ENCODE results near the gene ZC3H7B.

The ZC3H7B gene

DNA sequence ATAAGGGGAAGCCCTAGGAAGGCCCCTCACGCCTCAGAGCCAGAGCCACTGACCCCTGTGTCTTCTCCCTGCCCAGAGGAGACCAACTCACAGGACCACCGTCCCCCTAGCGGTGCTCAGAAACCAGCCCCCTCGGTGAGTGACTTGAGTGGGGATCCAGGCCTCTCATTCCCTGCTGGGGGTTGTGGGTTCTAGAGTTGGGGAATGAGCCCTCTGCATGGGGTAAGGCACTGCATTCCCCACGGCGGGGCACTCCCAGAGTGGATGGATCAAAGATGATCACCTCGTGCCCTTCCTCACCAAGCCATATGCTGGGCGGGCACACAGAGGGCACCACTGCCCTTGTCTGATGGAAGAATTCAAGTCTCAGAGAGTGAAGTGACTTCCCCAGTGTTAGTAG, 39.7 kb downstream of the ZC3H7B start:
- Histone ChIP-seq H3K27me3 (ENCODE audit: insufficient read depth, low read length) (no peaks in the 10 kb centered on the region), H2AFZ (ENCODE audit: low read depth, low read length) (no peak overlapping the region), H3K36me3 (ENCODE audit: insufficient read depth, low read length) (peaks cover 58% of the 10 kb centered on the region), H3K4me1 (ENCODE audit: insufficient read depth, low read length) (no peaks in the 10 kb centered on the region), H3K9me3 (ENCODE audit: low read length) (no peaks in the 10 kb centered on the region), H3K4me3 (ENCODE audit: low read length) (no peak overlapping the region)

DNA sequence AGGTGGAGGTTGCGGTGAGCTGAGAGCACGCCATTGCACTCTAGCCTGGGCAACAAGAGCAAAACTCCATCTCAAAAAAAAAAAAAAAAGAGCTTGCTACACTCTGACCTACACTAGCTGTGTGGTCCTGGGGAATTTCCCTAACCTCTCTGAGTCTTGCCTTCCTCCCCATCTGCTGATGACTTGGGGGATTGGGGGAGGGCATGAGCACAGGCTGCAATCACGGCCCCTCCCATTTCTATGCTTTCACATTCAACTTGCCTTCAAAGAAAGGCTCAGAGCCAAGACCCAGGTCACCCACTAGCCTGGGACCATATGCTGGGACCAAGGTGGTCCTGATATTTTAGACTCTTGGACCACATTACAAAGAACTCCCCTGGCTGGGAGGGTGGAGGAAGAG, 40.7 kb downstream of the ZC3H7B start:
- no peaks in the 10 kb centered on the region for H3K4me1 ChIP-seq (ENCODE audit: insufficient read depth, low read length)
- H3K36me3 ChIP-seq (ENCODE audit: insufficient read depth, low read length) = peaks cover 65% of the 10 kb centered on the region
- H3K4me3 ChIP-seq (ENCODE audit: low read length) = no peak overlapping the region
- H3K9me3 ChIP-seq (ENCODE audit: low read length) = no peaks in the 10 kb centered on the region
- no peak overlapping the region for H2AFZ ChIP-seq (ENCODE audit: low read depth, low read length)
- H3K27me3 ChIP-seq (ENCODE audit: insufficient read depth, low read length) = no peaks in the 10 kb centered on the region

GRCh38 chr22:41343300-41343699, 42.0 kb downstream of the ZC3H7B start:
- Histone ChIP-seq H2AFZ (ENCODE audit: low read depth, low read length) (no peak overlapping the region), H3K4me1 (ENCODE audit: insufficient read depth, low read length) (no peaks in the 10 kb centered on the region), H3K9me3 (ENCODE audit: low read length) (no peaks in the 10 kb centered on the region), H3K27me3 (ENCODE audit: insufficient read depth, low read length) (no peaks in the 10 kb centered on the region), H3K36me3 (ENCODE audit: insufficient read depth, low read length) (peaks cover 77% of the 10 kb centered on the region), H3K4me3 (ENCODE audit: low read length) (no peak overlapping the region)

GRCh38 chr22:41343717-41344116, 42.4 kb downstream of the ZC3H7B start:
- H2AFZ ChIP-seq (ENCODE audit: low read depth, low read length) = no peak overlapping the region
- no peaks in the 10 kb centered on the region for H3K4me1 ChIP-seq (ENCODE audit: insufficient read depth, low read length)
- peaks cover 80% of the 10 kb centered on the region for H3K36me3 ChIP-seq (ENCODE audit: insufficient read depth, low read length)
- H3K27me3 ChIP-seq (ENCODE audit: insufficient read depth, low read length) = no peaks in the 10 kb centered on the region
- H3K9me3 ChIP-seq (ENCODE audit: low read length) = no peaks in the 10 kb centered on the region
- H3K4me3 ChIP-seq (ENCODE audit: low read length) = no peak overlapping the region

DNA sequence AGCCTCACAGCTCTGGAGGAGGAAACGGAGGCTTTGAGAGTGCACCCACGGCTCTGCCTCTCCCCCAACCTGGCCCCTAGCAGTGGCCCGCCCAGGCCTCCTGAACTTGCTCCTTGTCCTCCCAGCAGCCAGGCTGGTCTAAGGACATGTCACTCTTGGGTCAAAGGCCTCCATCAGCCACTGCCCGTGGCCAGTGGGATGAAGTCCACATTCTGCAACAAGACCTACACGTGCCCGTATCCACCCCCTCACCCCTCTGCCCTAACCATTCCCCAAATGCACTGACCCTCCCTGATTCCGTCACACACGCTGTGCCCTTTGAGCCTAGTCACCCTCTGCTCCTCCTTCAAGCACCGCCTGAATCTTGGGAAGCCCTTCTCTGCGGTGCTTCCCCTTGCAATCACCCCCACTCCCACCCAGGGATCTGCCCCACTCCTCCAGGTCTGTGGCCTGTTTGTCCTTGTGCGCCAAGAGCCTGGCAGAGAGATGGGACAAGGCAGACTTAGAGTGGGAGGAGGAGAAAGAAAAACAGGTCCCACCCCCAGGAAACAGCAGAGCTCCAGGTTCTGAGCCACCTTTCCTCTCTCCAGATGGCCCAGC, 43.0 kb downstream of the ZC3H7B start:
- Histone ChIP-seq H3K36me3 (ENCODE audit: insufficient read depth, low read length) (peaks cover 81% of the 10 kb centered on the region), H3K27me3 (ENCODE audit: insufficient read depth, low read length) (no peaks in the 10 kb centered on the region), H3K9me3 (ENCODE audit: low read length) (no peaks in the 10 kb centered on the region), H3K4me3 (ENCODE audit: low read length) (no peak overlapping the region), H2AFZ (ENCODE audit: low read depth, low read length) (no peak overlapping the region), H3K4me1 (ENCODE audit: insufficient read depth, low read length) (no peaks in the 10 kb centered on the region)

- no peaks in the 10 kb centered on the region for H3K27me3 ChIP-seq (ENCODE audit: insufficient read depth, low read length)
- peaks cover 82% of the 10 kb centered on the region for H3K36me3 ChIP-seq (ENCODE audit: insufficient read depth, low read length)
- no peaks in the 10 kb centered on the region for H3K4me1 ChIP-seq (ENCODE audit: insufficient read depth, low read length)
- no peaks in the 10 kb centered on the region for H3K9me3 ChIP-seq (ENCODE audit: low read length)
- no peak overlapping the region for H2AFZ ChIP-seq (ENCODE audit: low read depth, low read length)
- H3K4me3 ChIP-seq (ENCODE audit: low read length) = no peak overlapping the region
Measured at GRCh38 chr22:41345807-41346335, 44.5 kb downstream of the ZC3H7B start.

GRCh38 chr22:41347066-41347859, 45.9 kb downstream of the ZC3H7B start:
- H3K4me1 ChIP-seq (ENCODE audit: insufficient read depth, low read length) = no peaks in the 10 kb centered on the region
- peaks cover 89% of the 10 kb centered on the region for H3K36me3 ChIP-seq (ENCODE audit: insufficient read depth, low read length)
- H3K9me3 ChIP-seq (ENCODE audit: low read length) = no peaks in the 10 kb centered on the region
- no peak overlapping the region for H2AFZ ChIP-seq (ENCODE audit: low read depth, low read length)
- H3K27me3 ChIP-seq (ENCODE audit: insufficient read depth, low read length) = no peaks in the 10 kb centered on the region
- H3K4me3 ChIP-seq (ENCODE audit: low read length) = no peak overlapping the region

DNA sequence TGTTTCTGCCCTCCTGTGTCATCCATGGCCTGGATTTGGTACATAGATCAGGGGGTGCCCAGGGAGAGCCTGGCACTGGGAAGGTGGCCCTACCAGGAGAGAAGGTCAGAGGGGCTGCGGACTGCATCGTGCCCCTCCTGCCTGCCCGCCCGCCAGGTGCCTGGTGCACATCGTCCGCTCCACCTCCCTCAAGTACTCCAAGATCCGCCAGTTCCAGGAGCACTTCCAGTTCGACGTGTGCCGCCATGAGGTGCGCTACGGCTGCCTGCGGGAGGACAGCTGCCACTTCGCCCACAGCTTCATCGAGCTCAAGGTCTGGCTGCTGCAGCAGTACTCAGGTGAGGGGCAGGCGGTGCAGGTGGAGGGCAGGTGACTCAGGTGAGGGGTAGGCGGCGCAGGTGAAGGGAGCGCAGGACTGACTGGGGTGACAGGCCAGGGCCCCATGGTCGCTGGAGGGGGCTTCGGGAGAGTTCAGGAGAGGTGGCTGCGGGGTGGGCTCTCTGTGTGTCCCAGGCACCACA, 47.7 kb downstream of the ZC3H7B start:
- no peaks in the 10 kb centered on the region for H3K9me3 ChIP-seq (ENCODE audit: low read length)
- no peaks in the 10 kb centered on the region for H3K27me3 ChIP-seq (ENCODE audit: insufficient read depth, low read length)
- H2AFZ ChIP-seq (ENCODE audit: low read depth, low read length) = no peak overlapping the region
- peaks cover 84% of the 10 kb centered on the region for H3K36me3 ChIP-seq (ENCODE audit: insufficient read depth, low read length)
- no peaks in the 10 kb centered on the region for H3K4me1 ChIP-seq (ENCODE audit: insufficient read depth, low read length)
- no peak overlapping the region for H3K4me3 ChIP-seq (ENCODE audit: low read length)

GRCh38 chr22:41350087-41350486, 48.8 kb downstream of the ZC3H7B start:
- Histone ChIP-seq H3K4me1 (ENCODE audit: insufficient read depth, low read length) (no peaks in the 10 kb centered on the region), H3K9me3 (ENCODE audit: low read length) (no peaks in the 10 kb centered on the region), H3K27me3 (ENCODE audit: insufficient read depth, low read length) (no peaks in the 10 kb centered on the region), H3K36me3 (ENCODE audit: insufficient read depth, low read length) (peaks cover 84% of the 10 kb centered on the region), H2AFZ (ENCODE audit: low read depth, low read length) (no peak overlapping the region), H3K4me3 (ENCODE audit: low read length) (no peak overlapping the region)

DNA sequence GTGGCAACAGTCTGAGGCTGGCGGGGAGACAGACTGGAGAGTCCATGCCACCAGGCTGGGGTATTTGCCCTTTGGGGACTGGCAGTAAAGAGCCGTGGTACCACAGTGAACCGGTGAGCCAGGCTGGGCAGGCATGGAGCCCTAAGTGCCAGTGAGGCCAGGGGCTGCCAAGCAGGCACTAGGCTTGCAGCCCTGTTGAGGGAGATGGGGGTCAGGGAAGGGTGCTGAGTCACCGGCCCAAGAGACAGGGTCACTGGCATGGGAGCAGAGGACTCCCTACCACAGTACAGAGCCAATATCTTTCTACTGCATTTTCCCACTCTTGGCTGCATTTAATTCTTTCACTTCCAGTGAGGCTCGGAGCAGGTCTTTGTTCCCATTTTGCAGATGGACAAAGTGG, 49.7 kb downstream of the ZC3H7B start:
- no peaks in the 10 kb centered on the region for H3K27me3 ChIP-seq (ENCODE audit: insufficient read depth, low read length)
- no peaks in the 10 kb centered on the region for H3K9me3 ChIP-seq (ENCODE audit: low read length)
- no peak overlapping the region for H2AFZ ChIP-seq (ENCODE audit: low read depth, low read length)
- H3K4me3 ChIP-seq (ENCODE audit: low read length) = no peak overlapping the region
- peaks cover 88% of the 10 kb centered on the region for H3K36me3 ChIP-seq (ENCODE audit: insufficient read depth, low read length)
- no peaks in the 10 kb centered on the region for H3K4me1 ChIP-seq (ENCODE audit: insufficient read depth, low read length)

GRCh38 chr22:41352058-41352457, 50.7 kb downstream of the ZC3H7B start:
- no peaks in the 10 kb centered on the region for H3K9me3 ChIP-seq (ENCODE audit: low read length)
- peaks cover 90% of the 10 kb centered on the region for H3K36me3 ChIP-seq (ENCODE audit: insufficient read depth, low read length)
- H2AFZ ChIP-seq (ENCODE audit: low read depth, low read length) = no peak overlapping the region
- no peaks in the 10 kb centered on the region for H3K27me3 ChIP-seq (ENCODE audit: insufficient read depth, low read length)
- H3K4me1 ChIP-seq (ENCODE audit: insufficient read depth, low read length) = no peaks in the 10 kb centered on the region
- H3K4me3 ChIP-seq (ENCODE audit: low read length) = no peak overlapping the region

GRCh38 chr22:41353862-41354575, 52.7 kb downstream of the ZC3H7B start:
- H3K9me3 ChIP-seq (ENCODE audit: low read length) = no peaks in the 10 kb centered on the region
- no peaks in the 10 kb centered on the region for H3K27me3 ChIP-seq (ENCODE audit: insufficient read depth, low read length)
- H3K4me1 ChIP-seq (ENCODE audit: insufficient read depth, low read length) = no peaks in the 10 kb centered on the region
- H2AFZ ChIP-seq (ENCODE audit: low read depth, low read length) = no peak overlapping the region
- H3K4me3 ChIP-seq (ENCODE audit: low read length) = no peak overlapping the region
- H3K36me3 ChIP-seq (ENCODE audit: insufficient read depth, low read length) = peaks cover 87% of the 10 kb centered on the region

DNA sequence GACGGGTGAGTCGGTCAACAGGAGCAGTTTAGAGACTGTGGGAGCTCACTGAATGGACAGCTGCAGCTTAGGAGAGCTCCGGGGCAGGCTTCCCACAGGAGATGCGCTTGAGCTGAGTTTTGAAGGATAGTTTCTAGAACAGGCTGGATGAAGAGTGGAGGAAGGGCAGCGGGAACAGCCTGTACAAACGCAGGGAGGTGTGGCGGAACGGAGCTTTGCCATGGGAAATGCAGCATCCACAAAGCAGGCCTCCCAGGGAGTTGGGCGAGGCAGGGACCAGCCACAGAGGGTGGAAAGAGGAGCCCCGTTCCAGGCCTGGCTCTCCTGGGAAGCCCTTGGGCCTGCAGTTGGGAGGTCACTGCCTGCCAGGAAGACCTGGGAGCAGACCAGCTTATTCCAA, 53.7 kb downstream of the ZC3H7B start:
- H3K36me3 ChIP-seq (ENCODE audit: insufficient read depth, low read length) = peaks cover 78% of the 10 kb centered on the region
- H3K4me3 ChIP-seq (ENCODE audit: low read length) = no peak overlapping the region
- no peaks in the 10 kb centered on the region for H3K27me3 ChIP-seq (ENCODE audit: insufficient read depth, low read length)
- H2AFZ ChIP-seq (ENCODE audit: low read depth, low read length) = no peak overlapping the region
- H3K9me3 ChIP-seq (ENCODE audit: low read length) = no peaks in the 10 kb centered on the region
- no peaks in the 10 kb centered on the region for H3K4me1 ChIP-seq (ENCODE audit: insufficient read depth, low read length)
